CD4-positive, alpha-beta memory T cell (primary cell): ENCODE results near the gene WASF3. TPM values are rescaled to one million over a fixed set of nuclear protein-coding genes. Genes with fewer than 3 reads are reported as not detected.

ENCODE experiments used
- CTCF ChIA-PET: fragments of 350-600 bp; sonication (Branson Sonifier 250); formaldehyde crosslinking; loops from one replicate; lab custom pipeline; 2021; ENCODE audit warnings: inconsistent platforms; ENCODE audit not compliant: partially characterized antibody; lab: Charles Lee
- POLR2A ChIA-PET: fragments of 350-600 bp; sonication (Branson Sonifier 250); formaldehyde crosslinking; loops from one replicate; lab custom pipeline; 2021; ENCODE audit not compliant: partially characterized antibody; lab: Charles Lee
- DNase-seq, 5 donors: peaks; one replicate each; pipeline versions ENCODE4 v3.0.0 to v3.0.0-alpha.2; 2020 to 2022; ENCODE audit warnings: mixed read lengths in 1 of 5
- H3K27ac ChIP-seq: one replicate; pipeline ENCODE4 v1.7.0; 2013; ENCODE audit warnings: low read depth, low read length
- H3K27me3 ChIP-seq: 2 replicates; pipeline ENCODE4 v1.7.0; 2013; ENCODE audit warnings: mild to moderate bottlenecking, low read length, moderate library complexity; ENCODE audit not compliant: insufficient read depth
- H3K36me3 ChIP-seq: 2 replicates; pipeline ENCODE4 v1.7.0; 2013; ENCODE audit warnings: mild to moderate bottlenecking, low read length, moderate library complexity; ENCODE audit not compliant: insufficient read depth
- H3K4me1 ChIP-seq: 2 replicates; pipeline ENCODE4 v1.7.0; 2013; ENCODE audit warnings: mild to moderate bottlenecking, low read length, moderate library complexity; ENCODE audit not compliant: insufficient read depth
- H3K4me3 ChIP-seq, 2 donors: one replicate each; pipeline ENCODE4 v1.7.0; 2013; ENCODE audit warnings: low read length in 2 of 2, mild to moderate bottlenecking in 1 of 2
- H3K9me3 ChIP-seq, 2 donors: one replicate each; pipeline ENCODE4 v1.7.0; 2013; ENCODE audit warnings: low read length in 2 of 2, control low read depth in 1 of 2; ENCODE audit not compliant: control insufficient read depth in 1 of 2
- H3K27ac Mint-ChIP-seq, 7 donors: one replicate each; pipeline ENCODE4 v1.8.0; 2020 to 2021; ENCODE audit warnings: mixed read lengths in 7 of 7, mild to moderate bottlenecking in 6 of 7, inconsistent platforms in 3 of 7, moderate library complexity in 3 of 7
- H3K27me3 Mint-ChIP-seq, 2 donors: one replicate each; pipeline ENCODE4 v1.8.0; 2020 to 2021; ENCODE audit warnings: mixed read lengths in 2 of 2
- H3K36me3 Mint-ChIP-seq, 2 donors: one replicate each; pipeline ENCODE4 v1.8.0; 2020 to 2021; ENCODE audit warnings: mixed read lengths in 2 of 2, inconsistent platforms in 1 of 2, mild to moderate bottlenecking in 1 of 2
- H3K4me1 Mint-ChIP-seq, 4 donors: one replicate each; pipeline ENCODE4 v1.8.0; 2020 to 2021; ENCODE audit warnings: mixed read lengths in 4 of 4, mild to moderate bottlenecking in 1 of 4
- H3K4me3 Mint-ChIP-seq, 8 donors: one replicate each; pipeline ENCODE4 v1.8.0; 2020 to 2021; ENCODE audit warnings: mixed read lengths in 8 of 8, mild to moderate bottlenecking in 7 of 8, moderate library complexity in 6 of 8, inconsistent platforms in 3 of 8
- H3K9me3 Mint-ChIP-seq, 8 donors: one replicate each; pipeline ENCODE4 v1.8.0; 2020 to 2021; ENCODE audit warnings: mixed read lengths in 8 of 8, mild to moderate bottlenecking in 5 of 8, inconsistent platforms in 3 of 8, moderate library complexity in 1 of 8
- intact Hi-C: fragments of 100-400 bp; cut with micrococcal nuclease; formaldehyde crosslinking; loops from one replicate; pipeline ENCODE4 v1.15.1; 2023
- polyA plus RNA-seq, 2 donors: library from polyadenylated mRNA; unstranded; fragments of 300-500 nt; fragmentation: Illumina TruSeq; gene quantifications; one replicate each; pipeline ENCODE4 v1.2.3, GENCODE V29; 2021
- total RNA-seq, 2 experiments: library from RNA; stranded (reverse); gene quantifications; one replicate each; pipeline ENCODE4 v1.2.3, GENCODE V29; 2021

The WASF3 gene
- total and polyA plus RNA-seq, 4 experiments from 2014 or later: not detected

DNA sequence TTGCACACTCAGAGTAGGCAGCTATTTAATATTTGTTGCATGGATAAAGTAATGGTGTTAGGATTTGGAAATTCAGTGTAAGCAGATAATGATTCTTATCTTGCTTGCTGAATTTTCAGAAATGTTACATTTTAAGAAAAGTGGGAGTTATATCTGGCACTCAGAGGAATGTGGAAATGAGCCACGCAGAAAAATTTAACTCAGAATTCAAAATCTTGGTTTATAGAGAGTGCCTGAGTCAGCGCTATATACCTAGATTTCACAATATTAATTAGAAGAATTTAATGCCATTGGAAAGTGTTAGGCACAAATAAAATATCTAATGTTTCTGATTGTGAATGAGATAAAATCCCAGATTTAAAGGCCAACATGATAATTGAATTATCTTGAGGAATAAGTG is 106.8 kb downstream of the WASF3 start:
- intact Hi-C loops: no loop called here
- ChIA-PET CTCF (interaction anchor here (1.5 kb wide), 1 partner anchor 34 kb away, joined by 7 read pairs; no protein-coding TSS in a partner anchor), POLR2A (no interaction called here)
- Histone ChIP-seq H3K9me3 (no peaks in the 10 kb centered on the region), H3K27ac (no peak overlapping the region), H3K36me3 (no peaks in the 10 kb centered on the region), H3K27me3 (no peaks in the 10 kb centered on the region), H3K4me3 (no peak overlapping the region), H3K4me1 (no peaks in the 10 kb centered on the region)
- H3K4me1 Mint-ChIP-seq: no peaks in the 10 kb centered on the region
- no peaks in the 10 kb centered on the region for H3K36me3 Mint-ChIP-seq
- no peak overlapping the region for H3K27ac Mint-ChIP-seq
- H3K27me3 Mint-ChIP-seq: peaks cover 7 to 10% of the 10 kb centered on the region in 2 donors
- no peak for DNase-seq
- no peak overlapping the region for H3K4me3 Mint-ChIP-seq
- H3K9me3 Mint-ChIP-seq: no peaks in the 10 kb centered on the region

DNA sequence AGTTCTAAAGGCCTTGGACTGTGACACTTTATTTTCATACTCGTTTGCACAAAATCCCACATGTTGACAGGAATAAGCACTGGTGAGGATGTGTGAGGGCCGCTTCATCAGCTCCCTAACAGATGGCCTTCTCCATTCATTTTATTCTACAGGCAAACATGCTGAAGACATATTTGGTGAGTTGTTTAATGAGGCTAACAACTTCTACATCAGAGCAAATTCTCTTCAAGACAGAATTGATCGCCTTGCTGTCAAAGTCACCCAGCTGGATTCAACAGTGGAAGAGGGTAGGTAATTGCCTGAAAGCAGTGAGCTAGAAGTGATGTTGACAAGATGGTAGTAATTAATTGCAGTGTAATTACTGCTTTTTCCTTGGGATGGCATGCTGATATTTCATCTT is 107.4 kb downstream of the WASF3 start:
- Histone ChIP-seq H3K27me3 (no peaks in the 10 kb centered on the region), H3K27ac (no peak overlapping the region), H3K36me3 (no peaks in the 10 kb centered on the region), H3K4me1 (no peaks in the 10 kb centered on the region), H3K4me3 (no peak overlapping the region), H3K9me3 (no peaks in the 10 kb centered on the region)
- DNase-seq: no peak
- Mint-ChIP-seq H3K4me3 (no peak overlapping the region), H3K4me1 (no peaks in the 10 kb centered on the region), H3K36me3 (no peaks in the 10 kb centered on the region), H3K27me3 (peaks cover 7 to 13% of the 10 kb centered on the region in 2 donors), H3K27ac (no peak overlapping the region), H3K9me3 (no peaks in the 10 kb centered on the region)
- intact Hi-C loops: no loop called here
- POLR2A ChIA-PET: no interaction called here
- CTCF ChIA-PET: no interaction called here

DNA sequence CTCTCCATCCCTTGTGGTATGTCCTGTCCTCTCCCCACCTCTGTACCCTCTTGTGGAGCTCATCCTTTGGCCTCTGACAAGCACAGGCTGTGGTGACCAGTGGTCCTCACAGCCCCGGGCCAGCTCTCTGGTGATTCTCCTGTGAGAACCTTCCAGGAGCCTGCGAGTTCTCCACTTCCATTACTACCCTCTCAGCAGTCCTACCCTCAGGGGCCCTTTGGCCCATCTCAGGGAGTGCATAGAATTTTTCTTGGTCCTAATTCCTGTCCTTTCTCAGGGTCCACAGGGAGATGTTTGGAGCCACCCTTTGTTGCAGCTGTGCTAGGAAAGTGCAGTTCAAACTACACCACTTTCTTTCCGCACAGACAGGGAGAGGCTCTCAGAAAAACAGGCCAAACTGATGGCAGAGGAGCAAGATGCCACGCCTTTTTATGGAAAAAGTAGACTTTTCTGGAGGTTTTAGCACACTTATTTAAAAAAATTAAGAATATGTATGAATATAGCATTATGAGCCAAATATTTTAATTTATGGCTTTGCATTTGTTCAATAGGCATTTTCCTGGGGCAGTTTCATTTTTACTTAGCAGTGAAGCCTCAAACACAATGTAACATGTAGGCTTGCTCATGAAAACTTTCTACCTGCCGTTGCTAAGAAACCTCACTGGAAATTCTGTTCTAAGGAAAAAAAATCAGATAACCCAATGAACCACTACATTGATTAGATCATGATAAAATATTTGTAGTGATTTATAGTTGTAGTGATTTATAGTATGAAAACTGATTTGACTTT is 111.1 kb downstream of the WASF3 start:
- H3K4me1 ChIP-seq: no peaks in the 10 kb centered on the region

DNA sequence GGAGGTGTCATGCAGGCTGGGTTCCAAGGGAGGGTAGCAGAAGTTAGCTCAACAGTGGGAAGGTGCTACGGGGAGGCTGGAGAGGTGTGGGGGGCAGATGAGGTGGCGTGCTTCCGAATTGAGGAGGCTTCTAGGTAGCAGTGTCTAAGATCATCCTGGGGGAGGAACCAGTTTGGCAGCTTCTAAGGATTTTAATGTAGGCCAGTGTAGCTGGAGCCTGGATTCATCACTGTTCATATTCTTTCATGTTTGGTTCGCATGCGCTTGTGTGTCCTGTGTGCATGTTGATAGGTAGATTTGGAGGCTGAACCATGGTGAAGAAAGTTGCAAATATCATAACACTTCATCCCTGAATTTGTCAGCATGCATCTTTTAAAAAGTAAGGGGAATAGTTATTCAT is 116.4 kb downstream of the WASF3 start:
- Mint-ChIP-seq H3K9me3 (no peaks in the 10 kb centered on the region), H3K4me1 (no peaks in the 10 kb centered on the region), H3K27me3 (peaks cover 8 to 9% of the 10 kb centered on the region in 2 donors), H3K27ac (no peak overlapping the region), H3K36me3 (no peaks in the 10 kb centered on the region), H3K4me3 (no peak overlapping the region)
- POLR2A ChIA-PET: no interaction called here
- CTCF ChIA-PET: no interaction called here
- Histone ChIP-seq H3K4me1 (no peaks in the 10 kb centered on the region), H3K4me3 (no peak overlapping the region), H3K9me3 (no peaks in the 10 kb centered on the region), H3K36me3 (no peaks in the 10 kb centered on the region), H3K27me3 (no peaks in the 10 kb centered on the region), H3K27ac (no peak overlapping the region)
- intact Hi-C loops: no loop called here
- DNase-seq: no peak

More for the DNA sequence above, 111.1 kb downstream of the WASF3 start:
- no peak for DNase-seq
- intact Hi-C loops: no loop called here
- Histone ChIP-seq H3K4me3 (no peak overlapping the region), H3K27me3 (no peaks in the 10 kb centered on the region), H3K36me3 (no peaks in the 10 kb centered on the region), H3K27ac (no peak overlapping the region), H3K9me3 (no peaks in the 10 kb centered on the region)
- no peak overlapping the region for H3K27ac Mint-ChIP-seq
- no peaks in the 10 kb centered on the region for H3K4me1 Mint-ChIP-seq
- H3K4me3 Mint-ChIP-seq: no peak overlapping the region
- no peaks in the 10 kb centered on the region for H3K36me3 Mint-ChIP-seq
- H3K9me3 Mint-ChIP-seq: no peaks in the 10 kb centered on the region
- H3K27me3 Mint-ChIP-seq: peaks cover 10 to 12% of the 10 kb centered on the region in 2 donors
- CTCF ChIA-PET: no interaction called here
- POLR2A ChIA-PET: no interaction called here

DNA sequence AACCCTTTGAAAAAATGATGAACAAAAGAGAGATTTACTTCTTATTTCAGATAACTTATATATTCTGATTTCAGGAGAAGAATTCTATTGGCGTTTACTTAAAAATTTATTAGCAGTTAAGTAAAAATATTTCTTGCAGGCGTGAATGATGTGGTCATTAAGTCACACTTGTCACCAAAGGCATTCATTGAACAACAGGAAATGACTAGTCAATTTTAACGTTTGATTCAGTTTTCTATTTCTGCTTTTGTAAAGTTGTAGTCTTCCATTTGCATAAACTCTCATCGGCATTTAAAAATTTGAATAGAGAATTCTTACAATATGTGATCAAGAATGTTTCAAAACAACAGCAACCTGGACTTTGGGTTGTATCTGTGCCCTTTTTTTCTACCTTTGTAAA is 119.7 kb downstream of the WASF3 start:
- no peaks in the 10 kb centered on the region for H3K27me3 ChIP-seq
- no peak overlapping the region for H3K27ac ChIP-seq
- no peaks in the 10 kb centered on the region for H3K36me3 Mint-ChIP-seq
- H3K4me3 ChIP-seq: no peak overlapping the region
- no peak overlapping the region for H3K4me3 Mint-ChIP-seq
- intact Hi-C loops: no loop called here
- no peak overlapping the region for H3K27ac Mint-ChIP-seq
- H3K27me3 Mint-ChIP-seq: peaks cover 8 to 13% of the 10 kb centered on the region in 2 donors
- ChIA-PET CTCF (no interaction called here), POLR2A (no interaction called here)
- no peak for DNase-seq
- no peaks in the 10 kb centered on the region for H3K9me3 Mint-ChIP-seq
- no peaks in the 10 kb centered on the region for H3K9me3 ChIP-seq
- no peaks in the 10 kb centered on the region for H3K36me3 ChIP-seq
- H3K4me1 Mint-ChIP-seq: no peaks in the 10 kb centered on the region
- H3K4me1 ChIP-seq: no peaks in the 10 kb centered on the region

DNA sequence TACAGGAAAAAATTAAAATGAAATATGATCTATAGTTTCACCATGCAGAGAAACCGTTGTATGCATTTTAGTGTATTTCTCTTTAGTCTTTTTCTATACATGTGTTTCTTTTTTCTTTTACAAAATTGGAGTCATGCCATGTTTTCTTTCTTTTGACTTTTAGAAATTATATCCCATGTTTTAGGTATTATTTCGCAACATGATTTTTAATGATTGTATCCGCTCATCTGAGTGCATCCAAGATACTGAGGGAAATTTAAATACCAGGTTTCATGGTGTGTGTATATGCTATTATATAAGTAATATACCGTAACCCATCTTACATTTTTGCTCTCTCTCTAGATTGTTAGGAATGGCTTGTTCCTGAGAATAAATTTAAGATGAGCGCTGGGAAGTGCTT is 120.8 kb downstream of the WASF3 start:
- H3K4me1 Mint-ChIP-seq: no peaks in the 10 kb centered on the region
- H3K36me3 Mint-ChIP-seq: no peaks in the 10 kb centered on the region
- Histone ChIP-seq H3K36me3 (no peaks in the 10 kb centered on the region), H3K9me3 (no peaks in the 10 kb centered on the region), H3K4me3 (no peak overlapping the region), H3K27me3 (no peaks in the 10 kb centered on the region), H3K27ac (no peak overlapping the region), H3K4me1 (no peaks in the 10 kb centered on the region)
- CTCF ChIA-PET: no interaction called here
- H3K27me3 Mint-ChIP-seq: peaks cover 10 to 14% of the 10 kb centered on the region in 2 donors
- H3K27ac Mint-ChIP-seq: no peak overlapping the region
- no peak for DNase-seq
- POLR2A ChIA-PET: no interaction called here
- no peak overlapping the region for H3K4me3 Mint-ChIP-seq
- no peaks in the 10 kb centered on the region for H3K9me3 Mint-ChIP-seq
- intact Hi-C loops: no loop called here

DNA sequence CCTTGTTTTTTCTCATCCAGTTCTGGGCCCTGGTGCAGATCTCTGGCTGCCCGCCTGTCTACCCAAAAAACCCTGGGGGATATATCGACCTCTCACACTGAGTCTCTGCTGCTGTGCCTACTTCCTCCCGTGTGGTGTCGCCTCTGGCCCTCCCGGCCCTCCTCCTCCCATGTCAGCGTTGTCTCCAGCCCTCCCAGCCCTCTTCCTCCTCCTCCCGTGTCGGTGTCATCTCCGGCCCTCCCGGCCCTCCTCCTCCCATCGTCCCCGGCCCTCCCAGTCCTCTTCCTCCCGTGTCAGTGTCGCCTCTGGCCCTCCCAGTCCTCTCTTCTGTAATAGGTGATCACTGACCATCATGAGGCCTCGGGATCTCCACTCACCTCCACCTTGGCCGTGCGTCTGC is 121.3 kb downstream of the WASF3 start:
- CTCF ChIA-PET: no interaction called here
- H3K4me1 Mint-ChIP-seq: no peaks in the 10 kb centered on the region
- intact Hi-C loops: no loop called here

More for the DNA sequence above, 121.3 kb downstream of the WASF3 start:
- Mint-ChIP-seq H3K9me3 (no peaks in the 10 kb centered on the region), H3K27ac (no peak overlapping the region), H3K4me3 (no peak overlapping the region), H3K27me3 (peaks cover 8 to 14% of the 10 kb centered on the region in 2 donors), H3K36me3 (no peaks in the 10 kb centered on the region)
- Histone ChIP-seq H3K4me3 (no peak overlapping the region), H3K27ac (no peak overlapping the region), H3K4me1 (no peaks in the 10 kb centered on the region), H3K27me3 (no peaks in the 10 kb centered on the region), H3K36me3 (no peaks in the 10 kb centered on the region), H3K9me3 (no peaks in the 10 kb centered on the region)
- POLR2A ChIA-PET: no interaction called here
- no peak for DNase-seq
